GF-D8 (cell line): Measurements from ENCODE around the gene KCNJ1.

Source experiments
- DNase-seq: peaks from one replicate; lab custom pipeline; 2025; lab: John Stamatoyannopoulos, UW

Gene KCNJ1

DNA sequence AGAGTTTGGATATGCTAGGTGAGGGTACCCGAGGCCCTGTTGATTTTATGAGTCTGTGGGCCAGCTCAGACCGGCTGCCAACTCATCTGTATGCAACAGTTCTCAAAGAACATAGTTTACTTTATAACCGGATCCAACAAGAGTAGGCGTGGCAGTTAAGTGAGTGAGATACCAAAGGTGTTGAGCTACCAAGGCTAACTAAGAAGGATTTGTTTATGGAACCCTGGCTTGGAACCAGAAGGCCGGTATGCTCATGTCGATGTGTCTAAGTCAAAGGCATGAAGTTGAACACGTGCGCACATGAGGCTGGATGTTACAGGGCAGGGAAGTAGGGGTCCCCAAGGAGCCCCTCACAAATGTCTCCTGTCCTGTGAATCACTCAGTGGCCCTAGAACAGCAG lies at the start of gene KCNJ1:
Gene KCNJ1, minus strand, starts transcription at position 20 of the 400 bp plus-strand sequence. CDS start 27,053 bp downstream, outside the sequence.
- no peak for DNase-seq

- no peak for DNase-seq
These were observed 49.6 kb upstream of the KCNJ1 start for GRCh38 chr11:128916681-128917080.

DNA sequence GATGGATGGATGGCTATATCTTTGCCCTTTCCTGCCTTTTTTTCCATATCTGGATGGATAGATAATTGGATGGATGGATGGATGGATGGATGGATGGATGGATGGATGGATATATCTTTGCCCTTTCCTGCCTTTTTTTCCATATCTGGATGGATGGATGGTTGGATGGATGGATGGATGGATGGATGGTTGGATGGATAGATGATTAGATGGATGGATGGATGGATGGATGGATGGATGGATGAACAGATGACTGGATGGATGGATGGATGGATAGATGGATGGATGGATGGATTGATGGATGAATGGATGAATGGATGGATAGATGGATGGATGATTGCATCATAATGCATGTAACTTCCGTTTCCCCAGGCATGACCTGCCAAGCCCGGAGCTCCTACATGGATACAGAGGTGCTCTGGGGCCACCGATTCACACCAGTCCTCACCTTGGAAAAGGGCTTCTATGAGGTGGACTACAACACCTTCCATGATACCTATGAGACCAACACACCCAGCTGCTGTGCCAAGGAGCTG lies 49.0 kb upstream of the KCNJ1 start:
- no peak for DNase-seq

DNA sequence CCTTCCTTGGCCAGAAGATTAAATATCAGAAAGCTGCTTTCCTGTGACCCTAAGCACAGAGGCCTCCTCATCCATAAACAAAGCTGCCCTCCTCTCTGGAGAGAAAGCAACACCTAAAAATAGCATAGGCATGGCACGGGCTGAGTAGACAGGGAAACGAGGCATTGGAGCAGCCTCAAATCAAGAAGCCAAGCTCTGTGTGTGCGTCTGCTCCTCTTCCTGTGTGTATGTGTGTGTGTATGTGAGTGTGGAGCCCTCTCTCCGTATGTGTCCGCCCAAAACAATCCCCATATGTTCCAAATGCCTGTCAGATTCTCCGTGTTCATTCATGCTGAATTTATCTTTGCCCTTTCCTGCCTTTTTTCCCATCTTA lies 48.0 kb upstream of the KCNJ1 start:
- no peak for DNase-seq

DNA sequence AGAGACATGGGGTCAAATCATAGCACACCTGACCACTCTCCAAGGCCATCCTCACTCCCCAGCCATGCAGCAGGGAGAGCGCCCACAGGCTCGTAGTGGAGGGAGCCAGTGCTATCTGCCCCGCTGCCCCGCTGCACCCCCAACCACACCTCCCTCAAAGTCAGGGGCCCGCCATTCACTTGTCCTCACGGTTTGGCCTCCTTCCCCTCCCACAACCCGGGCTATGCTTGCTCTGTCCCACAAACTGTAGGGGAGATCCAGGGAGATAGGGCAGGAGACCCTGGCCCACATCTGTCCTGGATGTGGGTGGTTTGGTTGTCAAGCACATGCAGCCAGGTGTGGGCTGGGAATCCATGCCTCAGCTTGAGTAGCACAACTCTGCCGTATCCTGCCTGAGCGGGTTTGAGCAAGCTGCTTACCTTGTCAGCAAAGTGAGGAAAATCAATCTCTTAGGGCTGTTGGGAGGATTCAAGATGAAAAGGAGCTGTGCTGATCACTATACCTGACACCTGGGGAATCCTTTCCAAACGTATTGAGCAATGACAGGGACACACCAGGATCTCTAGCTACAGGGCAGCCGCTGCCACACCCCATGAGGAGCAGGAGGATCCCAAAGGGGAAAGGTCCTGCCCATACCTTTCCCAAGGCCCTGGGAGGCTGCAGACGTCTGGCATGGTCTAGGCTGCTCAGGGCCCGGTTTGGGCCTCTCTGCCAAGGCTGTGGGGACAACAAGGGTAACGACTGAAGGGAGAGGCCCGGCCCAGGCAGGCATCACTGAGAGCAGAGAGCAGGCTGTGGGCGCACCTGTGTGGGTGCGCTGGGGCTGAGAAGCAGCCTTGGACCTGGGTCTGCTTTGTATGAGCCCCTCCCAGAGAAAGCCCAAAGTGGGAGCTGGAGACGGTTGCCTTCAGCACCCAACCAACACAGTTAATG lies 47.4 kb upstream of the KCNJ1 start:
- no peak for DNase-seq

DNA sequence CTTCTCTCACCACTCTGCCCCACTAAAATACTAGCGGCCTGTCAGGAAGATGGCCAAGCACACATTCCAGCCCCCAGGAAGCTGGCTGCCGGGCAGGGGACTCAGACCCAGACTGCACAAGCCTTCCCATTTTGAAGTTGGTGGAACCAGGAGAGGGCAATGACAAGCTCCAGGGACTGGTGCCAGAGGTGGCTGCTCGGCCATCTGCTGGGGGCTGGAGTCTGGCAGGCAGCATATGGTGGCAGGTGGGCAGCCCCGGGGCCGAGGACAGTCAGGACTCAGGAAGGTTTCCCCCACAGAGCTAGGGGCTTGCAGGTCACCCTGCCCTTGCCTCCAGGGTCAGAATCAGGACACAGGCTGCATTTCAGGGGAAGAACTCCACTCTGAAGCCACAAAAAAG lies 46.7 kb upstream of the KCNJ1 start:
- no peak for DNase-seq

GRCh38 chr11:128911701-128912100 lies 44.6 kb upstream of the KCNJ1 start:
- DNase-seq, result no peak

DNA sequence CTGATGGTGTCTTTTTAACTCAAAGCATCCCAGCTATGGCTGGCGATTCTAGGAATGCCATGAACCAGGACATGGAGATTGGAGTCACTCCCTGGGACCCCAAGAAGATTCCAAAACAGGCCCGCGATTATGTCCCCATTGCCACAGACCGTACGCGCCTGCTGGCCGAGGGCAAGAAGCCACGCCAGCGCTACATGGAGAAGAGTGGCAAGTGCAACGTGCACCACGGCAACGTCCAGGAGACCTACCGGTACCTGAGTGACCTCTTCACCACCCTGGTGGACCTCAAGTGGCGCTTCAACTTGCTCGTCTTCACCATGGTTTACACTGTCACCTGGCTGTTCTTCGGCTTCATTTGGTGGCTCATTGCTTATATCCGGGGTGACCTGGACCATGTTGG lies 44.1 kb upstream of the KCNJ1 start:
- DNase-seq, result no peak

DNA sequence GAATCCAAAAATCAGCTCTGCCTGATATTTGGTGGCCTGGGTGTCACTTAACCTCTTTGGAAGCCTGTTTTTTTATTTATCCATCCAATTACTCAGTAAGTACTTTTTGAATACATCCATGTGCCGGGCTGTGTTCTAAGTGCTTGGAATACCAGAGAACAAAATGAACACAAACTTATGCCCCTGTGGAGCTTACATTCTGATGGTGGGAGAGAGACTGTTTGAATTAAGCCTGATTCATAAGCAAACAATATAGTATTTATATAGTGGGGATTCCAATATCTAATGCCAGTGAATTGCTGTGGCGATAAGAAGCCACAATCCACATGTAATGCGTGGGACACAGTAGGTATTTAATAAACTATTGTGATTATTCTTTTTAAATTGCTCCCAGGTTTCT lies 43.5 kb upstream of the KCNJ1 start:
- no peak for DNase-seq

GRCh38 chr11:128909438-128910125 lies 42.5 kb upstream of the KCNJ1 start:
- DNase-seq, result no peak

- DNase-seq, result no peak
These were observed 41.5 kb upstream of the KCNJ1 start for GRCh38 chr11:128908391-128909246.

DNA sequence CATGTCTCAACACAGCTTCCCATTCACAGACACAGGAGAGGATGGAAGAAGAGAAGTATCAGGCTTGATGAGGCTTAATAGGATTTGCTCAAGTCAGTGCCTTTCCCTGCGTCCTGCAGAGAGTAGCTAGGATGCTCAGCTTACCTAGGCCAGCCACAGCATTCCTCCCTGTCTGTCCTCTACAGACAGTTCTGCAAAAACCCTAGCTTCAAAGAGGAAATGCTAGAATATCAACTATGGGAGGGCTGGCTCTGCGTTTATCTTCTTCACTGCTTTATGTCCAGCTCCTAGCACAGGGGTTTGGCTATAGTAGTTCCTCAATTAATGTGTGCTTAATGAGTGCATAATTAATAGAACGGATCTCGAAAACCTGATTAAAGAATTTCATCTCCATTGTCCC lies 40.5 kb upstream of the KCNJ1 start:
- DNase-seq, result no peak

- DNase-seq, result no peak
These were observed 39.3 kb upstream of the KCNJ1 start for GRCh38 chr11:128906185-128907050.

DNA sequence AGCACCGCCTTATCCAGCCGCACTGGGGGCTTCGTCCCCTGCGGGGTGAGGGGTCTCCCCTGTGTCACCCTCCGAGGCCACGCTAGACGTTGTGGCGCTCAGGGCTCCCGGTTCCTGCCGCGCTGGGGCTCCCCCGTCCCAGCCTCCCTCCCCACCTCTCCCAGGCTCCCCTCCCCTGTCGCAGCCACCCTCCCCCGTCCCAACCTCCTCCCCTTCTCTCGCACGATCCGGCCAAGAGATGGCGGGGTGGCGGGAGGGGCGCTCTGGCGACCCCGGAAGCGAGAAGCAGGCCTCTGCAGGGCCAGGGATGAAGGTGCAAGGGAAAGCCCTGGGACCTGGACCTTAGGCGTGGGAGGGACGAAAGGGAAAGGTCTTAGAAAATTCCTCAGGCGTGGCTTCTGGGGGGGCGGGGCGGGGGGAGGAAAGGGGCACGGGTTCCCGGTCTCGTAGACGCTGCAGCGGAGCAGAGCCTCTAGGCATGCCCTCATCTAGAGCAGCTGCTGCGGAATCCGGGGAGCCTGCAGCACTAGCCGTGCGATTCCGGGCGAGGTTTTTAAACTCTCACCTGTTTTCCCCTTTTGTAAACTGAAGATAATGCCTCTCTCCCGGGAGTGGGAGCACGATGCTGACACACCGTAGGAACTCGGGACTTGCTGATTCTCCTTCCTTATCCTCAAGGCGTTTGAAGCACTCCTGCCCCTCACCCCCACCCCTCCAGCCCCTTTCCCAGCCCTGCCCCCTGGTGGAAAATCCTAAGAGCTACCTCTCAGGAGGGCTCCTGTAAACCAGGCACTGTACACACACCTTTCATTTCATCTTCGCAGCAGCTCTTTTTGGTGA lies 38.5 kb upstream of the KCNJ1 start:
- DNase-seq, result no peak

- no peak for DNase-seq
These were observed 37.7 kb upstream of the KCNJ1 start for GRCh38 chr11:128904656-128905344.

GRCh38 chr11:128904303-128904655 lies 37.2 kb upstream of the KCNJ1 start:
- no peak for DNase-seq

DNA sequence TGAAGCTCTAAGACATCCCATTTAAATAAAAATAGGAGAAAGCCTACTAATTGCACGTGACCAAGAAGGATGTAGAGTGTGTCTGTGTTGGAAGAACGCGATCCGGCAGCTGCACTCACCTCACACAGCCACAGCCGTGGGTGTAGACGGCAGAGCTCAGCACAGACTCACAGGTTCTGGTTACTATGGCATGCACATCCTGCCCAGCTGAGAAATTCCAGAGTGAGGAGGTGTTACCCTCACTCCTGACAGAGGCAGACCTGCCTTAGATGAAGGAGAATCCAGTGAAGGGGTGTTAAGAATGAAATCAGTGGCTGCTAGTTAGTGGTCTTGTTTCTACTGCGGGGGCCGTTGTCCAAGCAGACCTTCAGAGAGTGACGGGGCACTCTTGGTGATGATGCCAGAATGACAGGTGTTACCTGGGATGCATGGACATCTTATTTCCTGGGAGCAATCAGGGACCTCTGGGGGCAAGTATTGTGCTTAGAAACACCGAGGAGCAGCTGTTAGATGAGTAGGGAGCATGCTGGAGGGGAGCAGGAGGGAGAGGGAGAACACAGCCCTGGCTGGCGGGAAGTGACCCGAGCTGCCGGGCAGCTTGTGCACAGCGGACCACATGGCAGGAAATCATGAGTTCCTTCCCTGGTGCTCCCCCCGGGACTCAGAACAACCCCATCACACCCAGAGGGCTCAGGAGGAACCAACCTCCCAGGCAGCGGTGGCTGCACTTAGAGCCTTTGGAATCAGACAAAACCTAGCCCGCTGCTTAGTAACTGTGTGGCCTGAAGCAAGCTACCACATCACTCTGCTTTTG lies 36.4 kb upstream of the KCNJ1 start:
- no peak for DNase-seq

DNA sequence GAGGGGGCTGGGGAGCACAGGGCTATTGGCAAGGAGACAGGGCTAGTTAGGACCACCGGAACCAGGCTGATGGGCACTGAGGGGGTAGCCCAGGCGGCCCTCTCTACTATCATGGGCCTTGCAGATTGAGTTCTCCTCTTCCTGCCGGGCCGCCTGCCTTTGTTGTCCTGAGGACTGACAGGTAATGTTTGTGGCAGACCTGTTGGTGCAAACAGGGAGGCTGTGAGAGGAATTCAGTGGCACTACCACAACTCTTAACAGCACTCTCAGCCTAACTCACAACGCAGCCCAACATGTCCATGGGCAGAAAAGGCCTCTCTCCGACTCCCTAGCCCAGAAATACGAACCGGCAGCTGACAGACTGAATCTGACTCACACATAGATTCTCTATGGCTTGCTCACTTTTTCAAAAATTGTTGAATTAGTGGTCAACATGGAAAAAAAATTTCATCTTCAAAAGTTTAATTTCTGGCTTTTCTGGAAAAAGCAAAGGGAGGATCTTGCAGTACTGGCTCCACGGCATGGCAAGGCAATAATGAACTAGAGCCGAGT lies 35.5 kb upstream of the KCNJ1 start:
- DNase-seq, result no peak
